SU-DHL-6 (cell line): ENCODE results near the gene GSTT2.

Experiments used
- H2AFZ ChIP-seq: fragments of 200-600 bp; sonication (generic); 2 replicates; pipeline ENCODE4 v1.6.1; 2014; ENCODE audit warnings: low read depth, mild to moderate bottlenecking, moderate library complexity, mixed read lengths, antibody characterized with exemption, low read length; ENCODE audit not compliant: severe bottlenecking
- H3F3A ChIP-seq: fragments of 200-600 bp; shearing (Covaris generic); 2 replicates; pipeline ENCODE4 v1.6.0; 2016; ENCODE audit warnings: antibody characterized with exemption, mild to moderate bottlenecking; ENCODE audit not compliant: insufficient read depth
- H3K27ac ChIP-seq: fragments of 200-600 bp; sonication (generic); 2 replicates; pipeline ENCODE4 v1.5.1; 2016; ENCODE audit warnings: low read depth, mild to moderate bottlenecking, low read length, moderate library complexity, mixed read lengths
- H3K27me3 ChIP-seq: fragments of 200-600 bp; sonication (generic), shearing (Covaris generic); 2 replicates; pipeline ENCODE4 v1.6.0; 2014; ENCODE audit warnings: mild to moderate bottlenecking, low read length
- H3K36me3 ChIP-seq: fragments of 200-600 bp; sonication (generic); 2 replicates; pipeline ENCODE4 v1.6.1; 2014; ENCODE audit warnings: mild to moderate bottlenecking, low read length, mixed read lengths
- H3K4me2 ChIP-seq: fragments of 300-600, 200-600 bp; shearing (Covaris generic), sonication (generic); 2 replicates; pipeline ENCODE4 v1.6.0; 2014; ENCODE audit warnings: low read length, low read depth, mild to moderate bottlenecking; ENCODE audit not compliant: poor library complexity, severe bottlenecking
- H3K4me3 ChIP-seq: fragments of 200-600 bp; sonication (generic); 2 replicates; pipeline ENCODE4 v1.5.1; 2014; ENCODE audit warnings: antibody characterized with exemption, low read length, mild to moderate bottlenecking, mixed read lengths; ENCODE audit not compliant: insufficient read depth, poor library complexity, severe bottlenecking
- H3K79me2 ChIP-seq: fragments of 200-600 bp; sonication (generic); 2 replicates; pipeline ENCODE4 v1.6.1; 2014; ENCODE audit warnings: mild to moderate bottlenecking, low read length, moderate library complexity; ENCODE audit not compliant: insufficient read depth
- H3K9ac ChIP-seq: fragments of 200-600 bp; sonication (generic); 2 replicates; pipeline ENCODE4 v1.7.0; 2014; ENCODE audit warnings: mild to moderate bottlenecking, low read length
- H3K9me2 ChIP-seq: fragments of 200-600 bp; sonication (generic); replicated peaks from 2 replicates; pipeline ENCODE4 v1.6.1; 2014; ENCODE audit warnings: low read length; ENCODE audit not compliant: insufficient read depth
- H3K9me3 ChIP-seq: fragments of 200-600 bp; sonication (generic); 2 replicates; pipeline ENCODE4 v1.6.1; 2014; ENCODE audit warnings: low read length, mixed read lengths; ENCODE audit not compliant: insufficient read depth
- H4K20me1 ChIP-seq: fragments of 200-600 bp; sonication (generic); 2 replicates; pipeline ENCODE4 v1.6.1; 2014; ENCODE audit warnings: low read depth, mild to moderate bottlenecking, antibody characterized with exemption, low read length, moderate library complexity, mixed read lengths
- EZH2phosphoT487 ChIP-seq: fragments of 200-600 bp; sonication (generic), shearing (Covaris generic); conservative IDR thresholded peaks from 2 replicates; pipeline ENCODE4 v1.6.1; 2018; ENCODE audit warnings: mild to moderate bottlenecking, antibody characterized with exemption, low read length, moderate library complexity, mixed read lengths
- TF ChIP-seq, protein P1 (sequence below): fragments of 200-600 bp; sonication (generic); IDR thresholded peaks from one replicate; pipeline ENCODE4 v1.5.1; 2017; ENCODE audit warnings: antibody characterized with exemption, mild to moderate bottlenecking, low read length, moderate library complexity; ENCODE audit not compliant: insufficient read depth, poor library complexity, severe bottlenecking

GSTT2 gene

DNA sequence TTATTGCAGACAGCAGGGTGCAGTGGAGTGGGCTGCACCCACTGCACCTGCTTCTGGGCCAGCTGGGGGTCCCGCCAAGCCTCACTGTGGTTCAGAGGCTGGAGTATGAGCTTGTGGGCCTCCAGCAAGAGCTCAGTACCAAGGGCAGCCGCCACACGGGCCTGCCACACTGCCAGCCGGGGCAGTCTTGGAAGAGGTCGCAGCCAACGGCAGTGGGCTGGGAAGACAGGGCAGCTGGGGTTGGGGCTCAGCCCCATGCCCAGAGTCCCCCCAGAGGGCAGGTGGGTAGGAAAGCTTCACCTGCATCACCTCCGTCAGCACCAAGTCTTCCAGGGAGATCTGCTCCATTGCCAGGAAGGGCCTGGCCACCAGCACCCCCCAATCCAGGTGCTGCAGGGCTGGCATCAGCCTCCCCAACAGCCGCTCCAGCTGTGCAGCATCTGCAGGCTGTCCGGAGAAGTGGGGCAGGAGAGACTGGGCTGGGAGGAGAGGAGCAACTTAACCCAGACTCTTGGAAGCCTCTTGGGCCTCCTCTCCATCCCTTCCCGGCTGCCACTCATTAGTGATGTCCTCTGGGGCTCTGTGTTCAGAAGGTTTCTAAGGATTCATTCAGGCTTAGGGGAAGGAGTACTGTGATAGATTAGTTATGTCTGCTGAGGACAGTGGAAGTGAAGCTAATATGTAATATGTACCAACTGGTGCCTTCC is 26.4 kb downstream of the GSTT2 start:
- Histone ChIP-seq H3K9me3 (peaks cover 10% of the 10 kb centered on the region; the same call in 1 of the 2 replicates), H3K4me2 (no peak overlapping the region), H3K4me3 (no peak overlapping the region), H3K27ac (no peak overlapping the region), H3F3A (0 out of 2 replicates have a peak, but pooled peaks cover 4% of the 10 kb centered on the region), H2AFZ (no peak overlapping the region), H3K27me3 (no peaks in the 10 kb centered on the region), H3K36me3 (no peaks in the 10 kb centered on the region), H4K20me1 (no peaks in the 10 kb centered on the region), H3K79me2 (no peaks in the 10 kb centered on the region), H3K9me2 (no peaks in the 10 kb centered on the region), H3K9ac (no peak overlapping the region)
- TF ChIP-seq, protein P1, sequence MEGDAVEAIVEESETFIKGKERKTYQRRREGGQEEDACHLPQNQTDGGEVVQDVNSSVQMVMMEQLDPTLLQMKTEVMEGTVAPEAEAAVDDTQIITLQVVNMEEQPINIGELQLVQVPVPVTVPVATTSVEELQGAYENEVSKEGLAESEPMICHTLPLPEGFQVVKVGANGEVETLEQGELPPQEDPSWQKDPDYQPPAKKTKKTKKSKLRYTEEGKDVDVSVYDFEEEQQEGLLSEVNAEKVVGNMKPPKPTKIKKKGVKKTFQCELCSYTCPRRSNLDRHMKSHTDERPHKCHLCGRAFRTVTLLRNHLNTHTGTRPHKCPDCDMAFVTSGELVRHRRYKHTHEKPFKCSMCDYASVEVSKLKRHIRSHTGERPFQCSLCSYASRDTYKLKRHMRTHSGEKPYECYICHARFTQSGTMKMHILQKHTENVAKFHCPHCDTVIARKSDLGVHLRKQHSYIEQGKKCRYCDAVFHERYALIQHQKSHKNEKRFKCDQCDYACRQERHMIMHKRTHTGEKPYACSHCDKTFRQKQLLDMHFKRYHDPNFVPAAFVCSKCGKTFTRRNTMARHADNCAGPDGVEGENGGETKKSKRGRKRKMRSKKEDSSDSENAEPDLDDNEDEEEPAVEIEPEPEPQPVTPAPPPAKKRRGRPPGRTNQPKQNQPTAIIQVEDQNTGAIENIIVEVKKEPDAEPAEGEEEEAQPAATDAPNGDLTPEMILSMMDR = no peak
- TF ChIP-seq EZH2phosphoT487 = no peak

- Histone ChIP-seq H3K27me3 (no peaks in the 10 kb centered on the region), H2AFZ (no peak overlapping the region), H3K9me3 (peaks cover 10% of the 10 kb centered on the region; the same call in 1 of the 2 replicates), H3K9me2 (no peaks in the 10 kb centered on the region), H3K4me3 (no peak overlapping the region), H3K79me2 (peaks cover 5% of the 10 kb centered on the region), H3K4me2 (no peak overlapping the region), H3K9ac (no peak overlapping the region), H3F3A (0 out of 2 replicates have a peak, but pooled peaks cover 4% of the 10 kb centered on the region), H3K36me3 (no peaks in the 10 kb centered on the region), H3K27ac (no peak overlapping the region), H4K20me1 (no peaks in the 10 kb centered on the region)
- TF ChIP-seq, protein P1 = no peak
- no peak for TF ChIP-seq EZH2phosphoT487
These were observed 26.9 kb downstream of the GSTT2 start for GRCh38 chr22:24006914-24007214.

DNA sequence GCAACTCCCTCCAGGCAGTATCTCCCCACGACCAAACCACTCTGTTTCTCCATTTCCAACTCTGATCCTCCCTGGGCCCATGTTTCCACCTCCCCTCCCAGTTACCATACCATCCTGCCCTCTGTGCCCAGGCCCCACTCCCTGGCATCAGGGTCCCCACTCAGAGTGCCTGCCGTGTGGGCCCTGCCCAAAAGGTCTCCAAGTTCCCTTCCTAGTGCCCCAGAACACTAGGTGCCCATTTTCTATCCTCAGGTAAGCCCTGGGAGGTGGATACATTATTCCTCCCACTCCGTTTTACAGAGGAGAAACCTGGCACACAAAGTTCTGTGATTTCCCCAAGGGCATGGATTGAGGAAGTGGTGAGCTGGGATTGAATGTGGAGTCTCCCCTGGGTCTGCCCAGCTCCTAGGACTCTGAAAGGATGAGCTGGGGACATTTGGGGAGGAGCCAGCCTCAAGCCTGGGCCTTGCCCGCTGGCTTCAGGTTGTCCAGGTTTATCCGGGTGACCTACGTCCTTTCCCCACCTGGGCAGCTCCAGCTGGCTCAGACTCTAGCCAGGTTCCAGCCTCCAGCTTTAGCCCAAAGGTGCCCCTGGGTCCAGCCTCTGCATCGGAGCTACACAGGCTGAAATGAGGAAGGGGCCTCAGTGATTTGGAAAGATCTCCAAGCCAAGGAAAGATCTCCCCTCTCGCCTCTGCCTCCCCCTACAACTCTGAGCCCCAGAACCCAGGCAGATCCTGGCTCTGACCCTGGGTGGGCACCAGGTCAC is 27.5 kb downstream of the GSTT2 start:
- Histone ChIP-seq H3K4me3 (no peak overlapping the region), H3K79me2 (peaks cover 10% of the 10 kb centered on the region), H3K27ac (no peak overlapping the region), H3K9me3 (peaks cover 10% of the 10 kb centered on the region; the same call in 1 of the 2 replicates), H3K9ac (no peak overlapping the region), H3F3A (0 out of 2 replicates have a peak, but pooled peaks cover 9% of the 10 kb centered on the region), H3K36me3 (no peaks in the 10 kb centered on the region), H3K27me3 (no peaks in the 10 kb centered on the region), H2AFZ (no peak overlapping the region), H4K20me1 (no peaks in the 10 kb centered on the region), H3K9me2 (no peaks in the 10 kb centered on the region), H3K4me2 (no peak overlapping the region)
- TF ChIP-seq, protein P1 = no peak
- TF ChIP-seq EZH2phosphoT487 = no peak
